Endothelial cell of umbilical vein (primary cell): ENCODE measurements around the gene FAM180A. TPM values are rescaled to one million over a fixed set of nuclear protein-coding genes. Genes with fewer than 3 reads are reported as not detected.
"Not testable (repeated sequence)": the region's sequence is repeated elsewhere in the genome, so short reads cannot be mapped to it uniquely, and the experiment has no call there.

Experiments
- BruUV-seq: library from RNA; stranded (reverse); fragments of 400-500 nt; replicated peaks from 2 replicates; lab custom pipeline; 2021; lab: Mats Ljungman, UMichigan
- CTCF ChIA-PET: fragments of 300-600, 350-600 bp; sonication (Branson Sonifier 250); formaldehyde crosslinking; loops from one replicate; lab custom pipeline; 2021; ENCODE audit warnings: antibody characterized with exemption, inconsistent platforms; lab: Charles Lee
- POLR2A ChIA-PET: fragments of 300-600, 350-600 bp; sonication (Branson Sonifier 250); formaldehyde crosslinking; loops from one replicate; lab custom pipeline; 2021; ENCODE audit warnings: antibody characterized with exemption, inconsistent platforms; lab: Charles Lee
- DNase-seq: peaks from one replicate; pipeline ENCODE4 v3.0.0-alpha.2; 2011; ENCODE audit warnings: low read depth, low spot score
- FAIRE-seq: peaks from 2 replicates; lab custom pipeline; 2011; peaks lifted over from hg19 to GRCh38; lab: Jason Lieb, UNC
- H2AFZ ChIP-seq: 2 replicates; pipeline ENCODE4 v1.6.0; 2012; ENCODE audit warnings: low read depth, low read length, control low read depth, inconsistent platforms
- H3K27ac ChIP-seq: 2 replicates; pipeline ENCODE4 v1.5.1; 2011; ENCODE audit warnings: low read depth, mild to moderate bottlenecking, control low read depth, low read length, moderate library complexity; ENCODE audit not compliant: insufficient read depth
- H3K27me3 ChIP-seq, 2 experiments: 2 replicates each; pipeline versions ENCODE4 v1.6.0 to v1.6.1; 2011; ENCODE audit warnings: low read length in 2 of 2, mixed read lengths in 1 of 2; ENCODE audit not compliant: control insufficient read depth in 2 of 2, insufficient read depth in 2 of 2
- H3K36me3 ChIP-seq, 2 experiments: 2 replicates in 1 of 2; 3 replicates in 1 of 2; pipeline ENCODE4 v1.5.1; 2011; ENCODE audit warnings: low read length in 2 of 2, mild to moderate bottlenecking in 1 of 2, moderate library complexity in 1 of 2; ENCODE audit not compliant: control insufficient read depth in 2 of 2, insufficient read depth in 2 of 2; ENCODE audit errors: extremely low read depth in 1 of 2
- H3K4me1 ChIP-seq: 3 replicates; pipeline ENCODE4 v1.5.1; 2011; ENCODE audit warnings: mild to moderate bottlenecking, low read length; ENCODE audit not compliant: control insufficient read depth, insufficient read depth; ENCODE audit errors: extremely low read depth
- H3K4me2 ChIP-seq: 2 replicates; pipeline ENCODE4 v1.6.1; 2011; ENCODE audit warnings: low read length, control low read depth, mixed read lengths; ENCODE audit not compliant: insufficient read depth
- H3K4me3 ChIP-seq, 3 experiments: fragments of 200-600 bp in 1 of 3; sonication (generic), shearing (Covaris generic) in 1 of 3; replicated peaks in 1 of 3; 2 replicates each; pipeline ENCODE4 v1.5.1; 2011 to 2016; ENCODE audit warnings: control low read depth in 3 of 3, low read length in 3 of 3, mild to moderate bottlenecking in 2 of 3, inconsistent platforms in 1 of 3, low read depth in 1 of 3, moderate library complexity in 1 of 3; ENCODE audit not compliant: insufficient read depth in 1 of 3
- H3K79me2 ChIP-seq: 2 replicates; pipeline ENCODE4 v1.6.0; 2012; ENCODE audit warnings: low read length, inconsistent platforms; ENCODE audit not compliant: control insufficient read depth, insufficient read depth
- H3K9ac ChIP-seq: replicated peaks from 2 replicates; pipeline ENCODE3; 2011; ENCODE audit warnings: low read length, control low read depth; ENCODE audit not compliant: insufficient read depth; ENCODE audit errors: extremely low read depth
- H3K9me1 ChIP-seq: replicated peaks from 3 replicates; pipeline ENCODE4 v1.6.0; 2011; ENCODE audit warnings: mild to moderate bottlenecking, low read length; ENCODE audit not compliant: control insufficient read depth, insufficient read depth; ENCODE audit errors: extremely low read depth
- H3K9me3 ChIP-seq: replicated peaks from 2 replicates; pipeline ENCODE4 v1.5.1; 2012; ENCODE audit warnings: low read length, inconsistent platforms; ENCODE audit not compliant: control insufficient read depth, insufficient read depth
- H4K20me1 ChIP-seq: replicated peaks from 2 replicates; pipeline ENCODE3; 2011; ENCODE audit warnings: mild to moderate bottlenecking, low read length; ENCODE audit not compliant: control insufficient read depth, insufficient read depth; ENCODE audit errors: extremely low read depth
- CTCF ChIP-seq, 2 donors: IDR thresholded peaks; 1 replicate in 1 of 2; 2 replicates in 1 of 2; pipeline ENCODE4 v1.5.1; 2011; ENCODE audit warnings: low read length in 2 of 2, mild to moderate bottlenecking in 2 of 2, moderate library complexity in 2 of 2, control low read depth in 1 of 2, inconsistent platforms in 1 of 2, low read depth in 1 of 2; ENCODE audit not compliant: insufficient read depth in 1 of 2; ENCODE audit errors: extremely low read depth in 1 of 2
- EZH2 ChIP-seq: IDR thresholded peaks from 2 replicates; pipeline ENCODE4 v1.6.1; 2012; ENCODE audit warnings: borderline replicate concordance, low read depth, mild to moderate bottlenecking, moderate library complexity, low read length, inconsistent platforms; ENCODE audit not compliant: severe bottlenecking
- FOS ChIP-seq: IDR thresholded peaks from 2 replicates; pipeline ENCODE4 v1.6.1; 2011; ENCODE audit warnings: mild to moderate bottlenecking, low read length, moderate library complexity, borderline replicate concordance; ENCODE audit not compliant: insufficient read depth
- GATA2 ChIP-seq: IDR thresholded peaks from 2 replicates; pipeline ENCODE4 v1.7.0; 2011; ENCODE audit warnings: low read depth, mild to moderate bottlenecking, moderate library complexity, mixed read lengths, low read length; ENCODE audit not compliant: insufficient read length, insufficient read depth
- JUN ChIP-seq: IDR thresholded peaks from 2 replicates; pipeline ENCODE4 v1.6.1; 2011; ENCODE audit warnings: borderline replicate concordance, low read depth; ENCODE audit not compliant: insufficient read length, insufficient read depth
- MYC ChIP-seq: IDR thresholded peaks from one replicate; pipeline ENCODE4 v1.6.1; 2011; ENCODE audit warnings: mild to moderate bottlenecking, low read depth, low read length
- POLR2A ChIP-seq: IDR thresholded peaks from 2 replicates; pipeline ENCODE4 v1.6.1; 2012; ENCODE audit warnings: low read depth, mild to moderate bottlenecking, control low read depth, low read length
- POLR2AphosphoS5 ChIP-seq: IDR thresholded peaks from 2 replicates; pipeline ENCODE4 v1.6.1; 2012; ENCODE audit warnings: low read depth, mild to moderate bottlenecking, control low read depth, low read length, moderate library complexity; ENCODE audit not compliant: insufficient read depth
- dilution Hi-C: fragments of 300-500 bp; cut with MboI; formaldehyde crosslinking; loops from one replicate; pipeline ENCODE4 v1.15.0; 2019; ENCODE audit warnings: low sequenced_read_pairs; ENCODE audit not compliant: extremely low pct_ligation_motif_present
- intact Hi-C: fragments of 100-400 bp; cut with micrococcal nuclease; formaldehyde crosslinking; loops from one replicate; pipeline ENCODE4 v1.10.0; 2022
- polyA plus RNA-seq, 4 experiments: library from polyadenylated mRNA; depleted of rRNA in 3 of 4; stranded (reverse) in 3 of 4; unstranded in 1 of 4; fragments of >200 nt; gene quantifications; 2 replicates each; pipeline versions ENCODE4 v1.2.1 to v1.2.3, GENCODE V29; 2011 to 2012; ENCODE audit warnings: missing spikeins in 1 of 4
- total RNA-seq: library from RNA; stranded (reverse); gene quantifications from 2 replicates; pipeline ENCODE4 v1.2.3, GENCODE V29; 2021
- TF ChIP-seq, protein P1 (sequence below): IDR thresholded peaks from 2 replicates; pipeline ENCODE4 v1.6.1; 2011; ENCODE audit not compliant: insufficient read depth, insufficient read length

Gene FAM180A
- total and polyA plus RNA-seq, 2 donors (not counting 3 experiments of a cell fraction or from before 2014, with no cell fraction given): not detected

GRCh38 chr7:135777626-135778398 is 29.2 kb upstream of the FAM180A start:
- H3K4me1 ChIP-seq: peaks cover 7% of the 10 kb centered on the region
- H3K27ac ChIP-seq: no peak overlapping the region
- H3K4me2 ChIP-seq: no peak overlapping the region
- BruUV-seq: no TSS peak
- intact Hi-C loops (no loop called here), dilution Hi-C loops (no loop called here)
- ChIA-PET POLR2A (no interaction called here), CTCF (interaction anchor here (0.6 kb wide), 1 partner anchor 8 kb away, joined by 3 read pairs; no protein-coding TSS in a partner anchor)
- peaks cover 0 to 2% of the 10 kb centered on the region in 2 experiments for H3K27me3 ChIP-seq
- no peaks in the 10 kb centered on the region for H3K9me3 ChIP-seq
- H3K79me2 ChIP-seq: no peaks in the 10 kb centered on the region
- no peak overlapping the region for H3K9ac ChIP-seq
- H3K36me3 ChIP-seq: no peaks in the 10 kb centered on the region
- TF ChIP-seq MYC (no peak), CTCF (IDR thresholded peaks at IDR 0.05; ENCODE audit: extremely low read depth in 1 of 2, insufficient read depth in 1 of 2, low read depth in 1 of 2, low read length in 2 of 2) (no peak), POLR2AphosphoS5 (no peak), POLR2A (no peak), JUN (no peak), FOS (no peak), GATA2 (no peak), EZH2 (no peak)
- TF ChIP-seq, protein P1, sequence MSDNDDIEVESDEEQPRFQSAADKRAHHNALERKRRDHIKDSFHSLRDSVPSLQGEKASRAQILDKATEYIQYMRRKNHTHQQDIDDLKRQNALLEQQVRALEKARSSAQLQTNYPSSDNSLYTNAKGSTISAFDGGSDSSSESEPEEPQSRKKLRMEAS: no peak
- no peak for DNase-seq
- H2AFZ ChIP-seq: no peak overlapping the region
- FAIRE-seq: no peak
- no peaks in the 10 kb centered on the region for H4K20me1 ChIP-seq
- H3K9me1 ChIP-seq: no peaks in the 10 kb centered on the region
- no peak overlapping the region for H3K4me3 ChIP-seq

DNA sequence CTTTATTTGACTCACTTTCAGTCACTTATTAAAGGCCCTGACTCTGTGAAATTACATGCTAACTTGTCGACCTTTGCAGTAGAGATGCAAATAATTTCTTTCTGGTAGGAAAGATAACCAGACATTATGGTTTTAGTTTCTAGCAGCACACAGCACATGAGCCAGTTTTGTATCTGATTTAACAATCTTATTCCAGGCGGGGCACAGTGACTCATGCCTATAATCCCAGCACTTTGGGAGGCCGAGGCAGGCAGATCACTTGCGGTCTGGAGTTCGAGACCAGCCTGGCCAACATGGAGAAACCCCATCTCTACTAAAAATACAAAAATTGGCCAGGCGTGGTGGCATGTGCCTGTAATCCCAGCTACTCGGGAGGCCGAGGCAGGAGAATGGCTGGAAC is 27.3 kb upstream of the FAM180A start:
- H3K9me1 ChIP-seq, H4K20me1 ChIP-seq, CTCF ChIA-PET, BruUV-seq, intact Hi-C loops, H2AFZ ChIP-seq, DNase-seq, POLR2A ChIA-PET, H3K36me3 ChIP-seq, H3K4me1 ChIP-seq, H3K9me3 ChIP-seq, FAIRE-seq, H3K27me3 ChIP-seq, dilution Hi-C loops, H3K4me3 ChIP-seq, H3K27ac ChIP-seq, H3K4me2 ChIP-seq, H3K9ac ChIP-seq, H3K79me2 ChIP-seq: not testable (repeated sequence)
